ENCODE measurements around the gene PPP1R12A. TPM values are rescaled to one million over a fixed set of nuclear protein-coding genes. Genes with fewer than 3 reads are reported as not detected.

PPP1R12A gene
- total RNA-seq, 1 donor from 2014 or later, result 89.8 TPM

GRCh38 chr12:79764641-79765040, 170.3 kb downstream of the PPP1R12A start:
- no peak for DNase-seq (ENCODE audit: low spot score)
- H3K36me3 Mint-ChIP-seq (ENCODE audit: low read depth), result no peaks in the 10 kb centered on the region
- no peak overlapping the region for H3K4me3 Mint-ChIP-seq (ENCODE audit: low read depth)
- intact Hi-C loops (cut with micrococcal nuclease), result no loop called here
- no peaks in the 10 kb centered on the region for H3K9me3 Mint-ChIP-seq
- H3K4me1 Mint-ChIP-seq (ENCODE audit: low read depth), result no peaks in the 10 kb centered on the region
- H3K27ac Mint-ChIP-seq, result no peak overlapping the region
- peaks cover 4% of the 10 kb centered on the region for H3K27me3 Mint-ChIP-seq (ENCODE audit: low read depth)

GRCh38 chr12:79763766-79764452, 171.0 kb downstream of the PPP1R12A start:
- no peak for DNase-seq (ENCODE audit: low spot score)
- H3K9me3 Mint-ChIP-seq, result no peaks in the 10 kb centered on the region
- H3K36me3 Mint-ChIP-seq (ENCODE audit: low read depth), result no peaks in the 10 kb centered on the region
- H3K4me1 Mint-ChIP-seq (ENCODE audit: low read depth), result no peaks in the 10 kb centered on the region
- intact Hi-C loops (cut with micrococcal nuclease), result no loop called here
- peaks cover 4% of the 10 kb centered on the region for H3K27me3 Mint-ChIP-seq (ENCODE audit: low read depth)
- no peak overlapping the region for H3K27ac Mint-ChIP-seq
- no peak overlapping the region for H3K4me3 Mint-ChIP-seq (ENCODE audit: low read depth)

GRCh38 chr12:79761341-79761740, 173.6 kb downstream of the PPP1R12A start:
- intact Hi-C loops (cut with micrococcal nuclease), result no loop called here
- H3K9me3 Mint-ChIP-seq, result peaks cover 4% of the 10 kb centered on the region
- H3K4me1 Mint-ChIP-seq (ENCODE audit: low read depth), result no peaks in the 10 kb centered on the region
- no peak overlapping the region for H3K27ac Mint-ChIP-seq
- peaks cover 2% of the 10 kb centered on the region for H3K27me3 Mint-ChIP-seq (ENCODE audit: low read depth)
- H3K36me3 Mint-ChIP-seq (ENCODE audit: low read depth), result no peaks in the 10 kb centered on the region
- no peak overlapping the region for H3K4me3 Mint-ChIP-seq (ENCODE audit: low read depth)
- no peak for DNase-seq (ENCODE audit: low spot score)

GRCh38 chr12:79747274-79747673, 187.6 kb downstream of the PPP1R12A start:
- DNase-seq (ENCODE audit: low spot score), result no peak
- H3K27ac Mint-ChIP-seq, result no peak overlapping the region
- intact Hi-C loops (cut with micrococcal nuclease), result no loop called here
- H3K4me1 Mint-ChIP-seq (ENCODE audit: low read depth), result no peaks in the 10 kb centered on the region
- H3K9me3 Mint-ChIP-seq, result no peaks in the 10 kb centered on the region
- H3K27me3 Mint-ChIP-seq (ENCODE audit: low read depth), result no peaks in the 10 kb centered on the region
- H3K36me3 Mint-ChIP-seq (ENCODE audit: low read depth), result no peaks in the 10 kb centered on the region
- H3K4me3 Mint-ChIP-seq (ENCODE audit: low read depth), result no peak overlapping the region

GRCh38 chr12:79737875-79738718, 196.8 kb downstream of the PPP1R12A start:
- Mint-ChIP-seq H3K9me3 (no peaks in the 10 kb centered on the region), H3K4me3 (ENCODE audit: low read depth) (no peak overlapping the region), H3K4me1 (ENCODE audit: low read depth) (no peaks in the 10 kb centered on the region), H3K27ac (no peak overlapping the region), H3K27me3 (ENCODE audit: low read depth) (peaks cover 5% of the 10 kb centered on the region), H3K36me3 (ENCODE audit: low read depth) (no peaks in the 10 kb centered on the region)
- intact Hi-C loops (cut with micrococcal nuclease), result loop anchor here (1.0 kb wide), 1 partner anchor 190 kb away; no protein-coding TSS in a partner anchor
- DNase-seq (ENCODE audit: low spot score), result no peak

- no peaks in the 10 kb centered on the region for H3K9me3 Mint-ChIP-seq
- H3K27me3 Mint-ChIP-seq (ENCODE audit: low read depth), result peaks cover 16% of the 10 kb centered on the region
- DNase-seq (ENCODE audit: low spot score), result no peak
These were observed 202.3 kb downstream of the PPP1R12A start for GRCh38 chr12:79732638-79733037.

GRCh38 chr12:79725987-79726386, 208.9 kb downstream of the PPP1R12A start:
- Mint-ChIP-seq H3K36me3 (ENCODE audit: low read depth) (no peaks in the 10 kb centered on the region), H3K9me3 (no peaks in the 10 kb centered on the region), H3K27ac (no peak overlapping the region), H3K4me3 (ENCODE audit: low read depth) (no peak overlapping the region), H3K27me3 (ENCODE audit: low read depth) (peaks cover 8% of the 10 kb centered on the region), H3K4me1 (ENCODE audit: low read depth) (no peaks in the 10 kb centered on the region)
- no peak for DNase-seq (ENCODE audit: low spot score)
- intact Hi-C loops (cut with micrococcal nuclease), result no loop called here

More at GRCh38 chr12:79732638-79733037, 202.3 kb downstream of the PPP1R12A start:
- no peak overlapping the region for H3K4me3 Mint-ChIP-seq (ENCODE audit: low read depth)
- H3K4me1 Mint-ChIP-seq (ENCODE audit: low read depth), result no peaks in the 10 kb centered on the region
- H3K36me3 Mint-ChIP-seq (ENCODE audit: low read depth), result no peaks in the 10 kb centered on the region
- H3K27ac Mint-ChIP-seq, result no peak overlapping the region
- intact Hi-C loops (cut with micrococcal nuclease), result no loop called here

Other genes with a start within 250 kb of the PPP1R12A start
- gene PAWR, start 244.1 kb downstream of the PPP1R12A start, total RNA-seq, result 2.8 and 4.1 TPM in 2 replicates
- gene OTOGL, start 164.4 kb upstream of the PPP1R12A start, total RNA-seq, result 0.16 TPM in 1 of 2 replicates, not detected in the other